Stomach (tissue), 9 donors: ENCODE measurements around the gene FGGY. TPM values are rescaled to one million over a fixed set of nuclear protein-coding genes. Genes with fewer than 3 reads are reported as not detected.

Source experiments
- DNase-seq, 2 donors: peaks; one replicate each; pipeline versions ENCODE4 v3.0.0 to v3.0.0-alpha.2; 2013 to 2019
- H3K27ac ChIP-seq, 5 donors: fragments of 200-600 bp in 4 of 5; sonication (generic) in 4 of 5; one replicate each; pipeline ENCODE4 v1.5.1; 2013 to 2019; ENCODE audit warnings: mild to moderate bottlenecking in 1 of 5, moderate library complexity in 1 of 5
- H3K27me3 ChIP-seq, 3 donors: fragments of 200-600 bp; sonication (generic); one replicate each; pipeline ENCODE4 v1.5.1; 2017 to 2019; ENCODE audit warnings: mixed run types in 1 of 3
- H3K36me3 ChIP-seq, 4 donors: fragments of 200-600 bp; sonication (generic); 1 replicate in 3 of 4; 2 replicates in 1 of 4; pipeline ENCODE4 v1.5.1; 2016 to 2019
- H3K4me1 ChIP-seq, 4 donors: fragments of 200-600 bp; sonication (generic); one replicate each; pipeline ENCODE4 v1.5.1; 2016 to 2019
- H3K4me3 ChIP-seq, 4 donors: fragments of 200-600 bp; sonication (generic) in 3 of 4; one replicate each; pipeline ENCODE4 v1.5.1; 2016 to 2019; ENCODE audit warnings: mild to moderate bottlenecking in 1 of 4
- H3K9me3 ChIP-seq, 4 donors: fragments of 200-600 bp; sonication (generic); one replicate each; pipeline ENCODE4 v1.5.1; 2016 to 2019
- CTCF ChIP-seq, 7 experiments: fragments of 450-650 bp in 4 of 7; fragments of 200-600 bp in 3 of 7; sonication (generic) in 3 of 7; IDR thresholded peaks; one replicate each; pipeline ENCODE4 v1.5.1; 2016 to 2019; ENCODE audit warnings: antibody characterized with exemption in 7 of 7, control low read depth in 2 of 7, mild to moderate bottlenecking in 1 of 7
- EP300 ChIP-seq: sonication (generic); formaldehyde crosslinking; IDR thresholded peaks from one replicate; pipeline ENCODE4 v1.6.1; 2017; ENCODE audit warnings: antibody characterized with exemption
- POLR2A ChIP-seq, 4 donors: fragments of 450-650 bp; IDR thresholded peaks; one replicate each; pipeline ENCODE4 v1.6.1; 2016; ENCODE audit warnings: antibody characterized with exemption in 4 of 4, control low read depth in 2 of 4, mild to moderate bottlenecking in 1 of 4, moderate library complexity in 1 of 4
- POLR2AphosphoS5 ChIP-seq, 3 donors: sonication (generic); formaldehyde crosslinking; IDR thresholded peaks; one replicate each; pipeline ENCODE4 v1.6.1; 2016; ENCODE audit warnings: antibody characterized with exemption in 3 of 3
- WGBS, 5 donors: extraction: QIAGEN DNeasy Blood & Tissue Kit in 3 of 5; methylation state at CpG; one replicate each; pipeline versions ENCODE4 v1.1.5 to v1.1.7; 2013 to 2018; 5-methylcytosine and 5-hydroxymethylcytosine counted together
- intact Hi-C: fragments of 100-400 bp; cut with DNase I; formaldehyde crosslinking; loops from one replicate; pipeline ENCODE4 v1.15.1; 2023; ENCODE audit warnings: low total_unique reads
- polyA plus RNA-seq, 3 donors: library from polyadenylated mRNA; stranded (reverse); fragments of 200-250 nt; gene quantifications; one replicate each; pipeline ENCODE4 v1.2.3, GENCODE V29; 2013
- total RNA-seq, 5 donors: library from RNA; depleted of rRNA; stranded (reverse); fragments of >200 nt; gene quantifications; one replicate each; pipeline versions ENCODE4 v1.1.0 to v1.2.3, GENCODE V29; 2014 to 2016
- donor health status: healthy with polysubstance abuse.
- donor health status: Bipolar disorder and iron deficiency.
- donor health status: healthy.

The FGGY gene
- total and polyA plus RNA-seq, 8 donors, result 6.2 to 40.6 (median 10.8) TPM

DNA sequence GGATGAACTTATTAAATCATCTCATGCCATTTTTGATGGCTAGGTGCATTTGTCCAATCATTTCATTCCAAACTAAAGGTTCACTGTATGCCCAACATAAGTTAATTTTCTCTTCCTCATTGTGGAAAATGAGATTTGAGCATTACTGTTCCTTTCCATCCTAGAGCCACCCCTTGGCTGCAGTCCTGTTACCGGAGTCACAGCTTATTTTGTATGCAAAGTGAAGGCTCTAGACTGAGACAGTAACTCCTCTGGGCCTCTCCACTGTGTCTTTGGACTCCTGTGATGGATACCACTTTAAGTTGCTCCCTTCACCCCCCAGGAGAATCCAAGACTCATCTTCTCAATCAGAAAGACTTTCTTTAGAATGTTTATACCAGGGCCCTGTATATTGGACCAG lies 59.7 kb downstream of the FGGY start:
- H3K27ac ChIP-seq, result no peak overlapping the region
- H3K36me3 ChIP-seq, result peaks cover 0 to 2% (median 0%) of the 10 kb centered on the region in 4 donors
- no peak overlapping the region for H3K4me3 ChIP-seq
- no peaks in the 10 kb centered on the region for H3K27me3 ChIP-seq
- TF ChIP-seq EP300 (no peak), POLR2AphosphoS5 (IDR thresholded peaks at IDR 0.05) (no peak), POLR2A (IDR thresholded peaks at IDR 0.05) (no peak), CTCF (IDR thresholded peaks at IDR 0.05) (no peak)
- H3K9me3 ChIP-seq, result no peaks in the 10 kb centered on the region
- WGBS, 5 donors, result 69 to 97% (median 90%) methylated on average over 1 of the region's 1 CpG
- no peak for DNase-seq
- intact Hi-C loops, result no loop called here
- H3K4me1 ChIP-seq, result peaks cover 0 to 11% (median 1%) of the 10 kb centered on the region in 4 donors

DNA sequence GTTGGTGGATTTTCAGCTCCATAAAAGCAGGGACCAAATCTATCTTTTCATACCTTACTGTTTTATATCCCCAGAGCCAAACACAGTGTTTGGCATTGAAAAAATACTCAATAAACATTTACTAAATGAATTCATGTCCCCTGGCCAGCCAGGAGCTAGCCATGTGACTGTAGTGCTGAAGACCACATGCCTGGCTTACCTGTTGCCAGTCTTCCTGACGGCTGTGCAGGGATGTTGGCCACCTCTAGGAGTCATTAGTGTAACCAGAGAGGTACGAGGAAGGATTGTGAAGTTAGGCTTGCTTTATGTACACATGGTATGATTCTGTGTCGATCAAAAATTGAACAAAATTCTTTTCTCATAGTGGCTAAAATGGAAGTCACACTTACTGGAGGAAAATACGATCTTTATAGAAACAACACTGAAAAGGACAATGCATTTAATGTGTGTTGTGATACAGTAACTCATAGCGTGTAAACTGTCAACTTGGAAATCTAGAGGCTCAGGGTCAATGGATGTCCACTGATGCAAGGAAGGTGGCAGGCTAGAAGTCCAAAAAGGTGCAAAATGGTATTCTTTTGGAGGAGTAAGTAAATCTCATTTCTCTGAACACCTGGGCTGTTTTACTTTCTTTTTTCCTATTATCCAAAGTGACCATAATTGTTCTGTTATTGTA lies 60.9 kb downstream of the FGGY start:
- Histone ChIP-seq H3K36me3 (peaks cover 0 to 5% (median 0%) of the 10 kb centered on the region in 4 donors), H3K9me3 (no peaks in the 10 kb centered on the region), H3K4me1 (peaks cover 0 to 11% (median 1%) of the 10 kb centered on the region in 4 donors), H3K4me3 (no peak overlapping the region), H3K27me3 (no peaks in the 10 kb centered on the region), H3K27ac (no peak overlapping the region)
- TF ChIP-seq POLR2AphosphoS5 (IDR thresholded peaks at IDR 0.05) (no peak), CTCF (IDR thresholded peaks at IDR 0.05) (no peak), POLR2A (IDR thresholded peaks at IDR 0.05) (no peak), EP300 (no peak)
- 83 to 89% (median 88%) methylated on average over 5 of the region's 5 CpGs for WGBS, 5 donors
- intact Hi-C loops, result no loop called here
- no peak for DNase-seq

DNA sequence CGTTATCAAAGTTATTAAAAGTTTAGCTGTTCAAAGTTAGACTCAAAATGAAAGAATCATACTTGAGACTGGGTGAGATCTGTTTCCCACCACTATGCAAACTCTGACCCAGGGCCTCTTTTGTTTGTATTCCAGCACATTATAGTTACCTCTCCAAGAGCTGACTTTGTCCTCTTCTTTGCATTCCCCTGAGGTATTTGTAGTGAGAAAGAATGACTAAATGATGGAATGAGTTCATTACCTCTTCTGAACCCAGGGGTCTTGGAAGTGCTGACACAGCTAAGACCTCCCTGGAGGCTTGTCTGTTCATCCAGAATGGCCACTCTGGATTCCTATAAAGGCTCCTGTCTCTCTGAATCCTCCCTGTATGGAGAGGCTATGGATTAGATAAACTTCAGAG lies 62.4 kb downstream of the FGGY start:
- no peak overlapping the region for H3K4me3 ChIP-seq
- no peaks in the 10 kb centered on the region for H3K9me3 ChIP-seq
- intact Hi-C loops, result no loop called here
- 20 to 45% (median 41%) methylated on average over 1 of the region's 1 CpG for WGBS, 5 donors
- no peak for DNase-seq
- H3K4me1 ChIP-seq, result peaks cover 0 to 11% (median 1%) of the 10 kb centered on the region in 4 donors
- H3K36me3 ChIP-seq, result peaks cover 0 to 5% (median 0%) of the 10 kb centered on the region in 4 donors
- no peak overlapping the region for H3K27ac ChIP-seq
- no peaks in the 10 kb centered on the region for H3K27me3 ChIP-seq
- no peak for TF ChIP-seq CTCF (IDR thresholded peaks at IDR 0.05)
- TF ChIP-seq POLR2AphosphoS5 (IDR thresholded peaks at IDR 0.05), result no peak
- TF ChIP-seq EP300, result no peak
- no peak for TF ChIP-seq POLR2A (IDR thresholded peaks at IDR 0.05)

- Histone ChIP-seq H3K36me3 (peaks cover 0 to 5% (median 0%) of the 10 kb centered on the region in 4 donors), H3K27ac (no peak overlapping the region), H3K4me3 (no peak overlapping the region), H3K27me3 (no peaks in the 10 kb centered on the region), H3K4me1 (peaks cover 0 to 3% (median 0%) of the 10 kb centered on the region in 4 donors), H3K9me3 (no peaks in the 10 kb centered on the region)
- no peak for DNase-seq
- WGBS, 5 donors, result 81 to 90% (median 85%) methylated on average over 4 of the region's 4 CpGs
- intact Hi-C loops, result no loop called here
- TF ChIP-seq EP300 (no peak), POLR2A (IDR thresholded peaks at IDR 0.05) (no peak), CTCF (IDR thresholded peaks at IDR 0.05) (no peak), POLR2AphosphoS5 (IDR thresholded peaks at IDR 0.05) (no peak)
These were observed 63.3 kb downstream of the FGGY start for GRCh38 chr1:59360170-59360569.
